Femur (tissue), 1 donor: Measurements from ENCODE around the gene TSTD1.
"Not testable (repeated sequence)": the region's sequence is repeated elsewhere in the genome, so short reads cannot be mapped to it uniquely, and the experiment has no call there.

Source experiments
- DNase-seq: peaks from one replicate; pipeline ENCODE4 v3.0.0-alpha.2; 2017

Gene TSTD1

GRCh38 chr1:161033751-161034150 lies 5.0 kb downstream of the TSTD1 start:
- DNase-seq: no peak

GRCh38 chr1:161032409-161032808 lies 6.4 kb downstream of the TSTD1 start:
- DNase-seq: no peak

- DNase-seq: no peak
Observed at GRCh38 chr1:161031874-161032273, 6.9 kb downstream of the TSTD1 start.

DNA sequence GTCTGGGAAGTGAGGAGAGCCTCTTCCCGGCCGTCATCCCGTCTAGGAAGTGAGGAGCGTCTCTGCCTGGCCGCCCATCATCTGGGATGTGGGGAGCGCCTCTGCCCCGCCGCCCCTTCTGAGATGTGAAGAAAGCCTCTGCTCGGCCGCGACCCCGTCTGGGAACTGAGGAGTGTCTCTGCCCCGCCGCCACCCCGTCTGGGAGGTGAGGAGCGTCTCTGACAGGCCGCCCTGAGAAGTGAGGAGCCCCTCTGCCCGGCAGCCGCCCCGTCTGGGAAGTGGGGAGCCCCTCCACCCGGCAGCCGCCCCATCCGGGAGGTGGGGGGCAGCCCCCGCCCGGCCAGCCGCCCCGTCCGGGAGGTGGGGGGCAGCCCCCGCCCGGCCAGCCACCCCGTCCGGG lies 9.3 kb downstream of the TSTD1 start:
- not testable (repeated sequence) for DNase-seq

GRCh38 chr1:161026954-161027353 lies 11.8 kb downstream of the TSTD1 start:
- not testable (repeated sequence) for DNase-seq

- not testable (repeated sequence) for DNase-seq
Observed at GRCh38 chr1:161022432-161022831, 16.3 kb downstream of the TSTD1 start.

- no peak for DNase-seq
Observed at GRCh38 chr1:161021970-161022353, 16.8 kb downstream of the TSTD1 start.

- peak; percentile 80 for DNase-seq
Observed at GRCh38 chr1:161021165-161021969, 17.4 kb downstream of the TSTD1 start.

GRCh38 chr1:161020509-161021164 lies 18.1 kb downstream of the TSTD1 start, which contains the start of gene F11R:
Gene F11R, minus strand, starts transcription at chr1:161021152. Its CDS starts 79 bp downstream, at chr1:161021073.
- no peak for DNase-seq

DNA sequence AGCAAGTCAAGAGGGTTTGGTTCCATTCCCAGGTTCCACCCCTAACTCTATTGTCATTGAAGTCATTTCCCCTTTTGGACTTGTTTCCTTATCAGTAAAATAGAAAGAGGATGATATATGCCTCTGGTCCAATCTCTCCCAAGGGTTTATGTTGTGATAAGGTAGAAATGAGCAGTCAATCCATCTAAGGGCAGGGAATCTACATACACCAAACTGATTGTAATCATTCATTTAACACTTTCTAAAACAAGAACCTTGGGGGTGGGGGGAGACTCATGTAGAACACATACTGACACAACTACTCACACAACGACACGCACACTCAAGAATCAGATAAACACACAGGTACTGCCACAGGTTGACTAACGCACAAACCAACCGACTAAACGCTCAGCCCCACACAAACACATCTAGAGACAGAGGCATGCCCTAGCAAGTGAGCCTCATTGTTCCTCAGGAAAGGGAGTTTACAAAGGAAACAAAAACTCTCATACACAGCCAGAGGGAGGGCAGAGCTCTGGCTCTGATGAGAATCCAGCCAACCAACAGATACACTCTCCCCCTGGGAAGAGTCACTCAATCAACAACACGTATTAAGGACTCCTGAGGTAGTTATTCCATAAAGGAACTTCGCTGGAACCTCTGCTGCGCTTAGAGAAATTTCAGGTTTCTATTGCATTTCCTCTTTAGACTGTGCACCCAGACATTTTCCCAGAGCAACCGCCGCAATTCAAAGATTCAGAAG lies 18.8 kb downstream of the TSTD1 start:
- no peak for DNase-seq

DNA sequence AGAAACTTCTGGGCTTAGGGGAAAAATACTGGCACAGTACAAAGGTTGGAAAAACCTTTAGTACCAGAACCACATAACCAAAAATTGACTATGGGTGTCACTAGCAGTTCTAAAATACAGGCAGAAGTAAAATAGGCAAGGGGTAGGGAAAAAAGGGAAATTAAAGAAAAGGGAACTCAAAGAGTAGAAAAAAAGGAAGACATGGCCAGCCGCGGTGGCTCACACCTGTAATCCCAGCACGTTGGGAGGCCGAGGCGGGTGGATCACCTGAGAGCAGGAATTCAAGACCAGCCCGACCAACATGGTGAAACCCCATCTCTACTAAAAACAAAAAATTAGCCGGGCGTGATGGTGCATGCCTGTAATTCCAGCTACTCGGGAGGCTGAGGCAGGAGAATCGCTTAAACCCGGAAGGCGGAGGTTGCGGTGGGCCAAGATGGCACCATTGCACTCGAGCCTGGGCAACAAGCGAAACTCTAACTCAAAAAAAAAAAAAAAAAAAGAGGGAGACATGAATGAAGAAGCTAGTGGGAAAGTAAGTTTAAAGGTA lies 19.6 kb downstream of the TSTD1 start:
- DNase-seq: not testable (repeated sequence)

GRCh38 chr1:161018631-161018930 lies 20.2 kb downstream of the TSTD1 start:
- DNase-seq: no peak

DNA sequence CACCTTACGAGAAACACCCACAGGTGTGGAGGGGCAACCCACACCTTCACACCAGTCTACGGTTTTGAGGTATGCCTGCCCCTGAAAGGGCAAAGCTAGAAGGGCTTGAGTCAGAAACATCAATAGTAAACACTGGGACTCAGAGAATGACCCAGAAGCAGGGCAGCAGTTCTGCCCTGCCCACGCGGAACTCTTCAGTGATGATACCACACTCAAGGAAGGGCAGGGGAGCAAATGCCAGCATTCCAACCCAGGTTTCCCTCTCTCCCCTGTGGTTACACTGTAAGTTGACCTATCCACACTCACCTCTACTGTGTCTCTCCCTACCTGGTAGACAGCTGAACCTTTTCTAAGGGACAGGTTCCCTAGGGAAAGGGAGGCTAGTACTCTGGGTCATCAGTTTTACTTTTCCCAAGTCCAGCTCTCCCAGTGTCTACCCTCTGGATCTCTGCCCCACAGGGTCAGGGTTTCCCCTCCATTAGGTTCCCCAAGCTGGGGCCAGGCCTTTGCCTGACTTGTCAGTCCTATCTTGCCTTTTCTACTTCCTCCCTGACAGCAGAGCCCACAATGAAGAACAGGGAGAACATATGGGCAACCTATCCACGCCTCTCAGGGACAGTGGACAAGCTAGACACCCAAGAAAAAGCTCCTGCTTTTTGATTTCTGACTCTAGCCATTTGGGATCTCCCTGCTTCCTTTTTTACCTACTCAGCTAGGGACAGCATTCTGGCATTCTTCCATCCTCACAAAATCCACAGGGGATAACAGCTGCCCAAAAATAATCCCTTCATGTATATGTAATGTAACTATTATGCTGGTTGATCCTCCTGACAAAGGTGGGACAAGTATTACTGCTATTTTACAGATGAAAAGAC lies 20.8 kb downstream of the TSTD1 start:
- DNase-seq: no peak

DNA sequence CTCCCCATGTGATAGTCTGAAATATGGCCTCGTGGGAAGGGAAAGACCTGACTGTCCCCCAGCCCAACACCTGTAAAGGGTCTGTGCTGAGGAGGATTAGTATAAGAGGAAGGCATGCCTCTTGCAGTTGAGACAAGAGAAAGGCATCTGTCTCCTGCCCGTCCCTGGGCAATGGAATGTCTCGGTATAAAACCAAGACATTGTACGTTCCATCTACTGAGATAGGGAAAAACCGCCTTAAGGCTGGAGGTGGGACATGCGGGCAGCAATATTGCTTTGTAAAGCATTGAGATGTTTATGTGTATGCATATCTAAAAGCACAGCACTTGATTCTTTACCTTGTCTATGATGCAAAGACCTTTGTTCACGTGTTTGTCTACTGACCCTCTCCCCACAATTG lies 21.6 kb downstream of the TSTD1 start:
- not testable (repeated sequence) for DNase-seq

GRCh38 chr1:161016683-161017082 lies 22.1 kb downstream of the TSTD1 start:
- not testable (repeated sequence) for DNase-seq

DNA sequence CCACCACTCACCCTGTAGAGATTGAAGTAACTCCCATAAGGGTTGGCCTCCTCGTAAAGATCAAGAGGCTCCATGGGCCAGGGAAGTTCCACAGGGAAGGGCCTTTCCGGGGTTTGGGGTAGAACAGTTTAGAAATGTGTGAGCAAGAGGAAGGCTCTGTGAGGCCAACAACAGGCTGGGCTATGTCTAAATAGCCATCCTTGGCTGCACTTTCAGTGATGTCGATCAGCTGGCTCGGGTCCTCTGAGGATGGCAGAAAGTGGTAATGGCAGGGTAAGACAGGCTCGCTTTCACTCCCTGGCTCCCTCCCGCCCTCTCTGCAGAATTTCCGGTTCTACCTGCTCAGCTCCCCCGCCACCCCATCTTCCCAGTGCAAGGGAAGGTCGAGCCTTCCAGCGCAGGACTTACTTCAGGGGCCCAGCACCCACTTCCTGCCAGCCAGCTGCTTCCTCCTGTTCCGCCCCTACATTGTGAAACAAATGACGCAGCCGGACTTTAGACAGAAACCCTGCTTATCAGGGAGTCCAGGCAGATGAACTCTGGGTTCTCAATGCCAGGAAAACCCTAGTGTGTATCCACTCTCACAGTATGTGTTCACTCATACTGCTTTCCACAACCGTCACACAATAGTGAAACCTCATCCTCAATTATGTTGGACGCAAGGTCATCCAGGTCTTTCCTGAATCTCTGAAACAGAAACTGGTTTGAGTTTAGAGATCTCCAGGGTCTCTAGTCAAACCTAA lies 25.1 kb downstream of the TSTD1 start:
- DNase-seq: peak; percentile 84

DNA sequence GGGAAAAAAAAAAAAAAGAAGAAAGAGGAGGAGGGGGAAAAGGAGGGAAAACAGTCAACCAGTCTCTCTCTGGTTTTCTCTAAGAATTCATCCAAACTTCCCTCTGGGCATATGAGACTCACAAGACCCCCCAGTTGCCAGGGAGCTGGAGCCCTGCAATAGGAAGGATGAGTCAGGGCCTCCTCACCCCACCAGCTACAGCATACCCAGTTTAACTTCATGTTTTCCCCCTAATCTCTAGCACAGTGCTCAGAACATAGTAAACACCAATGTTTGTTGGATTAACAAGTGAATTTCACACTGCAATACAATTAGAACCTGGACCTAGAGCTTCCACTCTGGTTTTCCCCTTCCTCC lies 25.7 kb downstream of the TSTD1 start:
- DNase-seq: no peak

DNA sequence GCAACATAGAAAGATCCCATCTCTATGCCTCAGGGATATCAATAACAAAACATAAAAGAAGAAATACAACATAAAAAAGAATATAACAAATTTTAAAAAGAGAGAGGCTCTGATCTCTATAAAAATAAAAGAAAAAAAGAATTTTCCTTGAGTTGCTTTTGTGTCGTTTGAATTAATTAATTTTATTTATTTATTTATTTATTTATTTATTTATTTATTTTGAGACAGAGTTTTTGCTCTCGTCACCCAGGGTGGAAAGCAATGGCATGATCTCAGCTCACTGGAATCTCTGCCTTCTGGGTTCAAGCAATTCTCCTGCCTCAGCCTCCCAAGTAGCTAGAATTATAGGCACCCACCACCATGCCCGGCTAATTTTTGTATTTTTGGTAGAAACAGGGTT lies 26.3 kb downstream of the TSTD1 start:
- DNase-seq: no peak

- DNase-seq: no peak
Observed at GRCh38 chr1:161009602-161010211, 29.1 kb downstream of the TSTD1 start.

- no peak for DNase-seq
Observed at GRCh38 chr1:161008869-161009510, 29.8 kb downstream of the TSTD1 start.

DNA sequence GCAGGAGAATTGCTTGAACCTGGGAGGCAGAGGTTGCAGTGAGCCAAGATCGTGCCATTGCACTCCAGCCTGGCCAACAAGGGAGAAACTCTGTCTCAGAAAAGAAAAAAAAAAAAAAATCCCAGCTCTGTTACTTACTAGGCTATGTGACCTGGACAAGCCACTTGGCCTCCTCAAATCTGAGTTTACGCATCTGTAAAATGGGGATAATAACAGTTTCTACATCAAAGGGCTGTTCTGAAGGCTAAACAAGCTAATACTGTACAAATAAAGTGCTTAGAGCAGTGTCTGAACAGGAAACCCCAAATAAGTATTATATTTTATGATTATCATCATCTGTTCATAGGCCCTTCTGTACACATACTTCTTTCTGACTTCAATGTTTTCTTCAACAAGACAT lies 31.4 kb downstream of the TSTD1 start:
- no peak for DNase-seq
